ENCODE measurements around the gene SAMD7.

- TF ChIP-seq ZBTB1 (tag by site-specific recombination; IDR thresholded peaks at IDR 0.05) = no peak
- TF ChIP-seq PBX3 (CRISPR knock-in tag; IDR thresholded peaks at IDR 0.05) = no peak
- no peak for TF ChIP-seq ELK4 (IDR thresholded peaks at IDR 0.05; ENCODE audit: borderline replicate concordance, low read depth, low read length)
- TF ChIP-seq ZBTB49 (tag by site-specific recombination; IDR thresholded peaks at IDR 0.05; ENCODE audit: low read depth) = no peak
- TF ChIP-seq CTCF (tag by site-specific recombination; IDR thresholded peaks at IDR 0.05) = no peak
- no peak for TF ChIP-seq ZNF580 (tag by site-specific recombination; IDR thresholded peaks at IDR 0.05)
- TF ChIP-seq ZSCAN30 (tag by site-specific recombination; IDR thresholded peaks at IDR 0.05) = no peak
- no peak for TF ChIP-seq KLF1 (tag by site-specific recombination; IDR thresholded peaks at IDR 0.05)
- no peak for TF ChIP-seq ZNF324 (tag by site-specific recombination; IDR thresholded peaks at IDR 0.05)
- no peak for TF ChIP-seq TSHZ1 (tag by site-specific recombination; IDR thresholded peaks at IDR 0.05; ENCODE audit: borderline replicate concordance)
Measured at GRCh38 chr3:169913323-169913722, 2.0 kb downstream of the SAMD7 start.

Data from HEK293 (cell line).